C4-2B (cell line): Measurements from ENCODE around the gene IL36B.

Experiments used
- H3K27ac ChIP-seq: fragments of 450-650 bp; 2 replicates; pipeline ENCODE4 v1.5.1; 2017
- CTCF ChIP-seq: fragments of 450-650 bp; conservative IDR thresholded peaks from 2 replicates; pipeline ENCODE4 v1.5.1; 2017; ENCODE audit warnings: mild to moderate bottlenecking
- ZFX ChIP-seq: fragments of 450-650 bp; IDR thresholded peaks from 2 replicates; pipeline ENCODE4 v1.6.1; 2017

Gene IL36B

GRCh38 chr2:112996635-112997034 is 56.0 kb downstream of the IL36B start:
- no peak overlapping the region for H3K27ac ChIP-seq
- no peak for TF ChIP-seq ZFX
- no peak for TF ChIP-seq CTCF

DNA sequence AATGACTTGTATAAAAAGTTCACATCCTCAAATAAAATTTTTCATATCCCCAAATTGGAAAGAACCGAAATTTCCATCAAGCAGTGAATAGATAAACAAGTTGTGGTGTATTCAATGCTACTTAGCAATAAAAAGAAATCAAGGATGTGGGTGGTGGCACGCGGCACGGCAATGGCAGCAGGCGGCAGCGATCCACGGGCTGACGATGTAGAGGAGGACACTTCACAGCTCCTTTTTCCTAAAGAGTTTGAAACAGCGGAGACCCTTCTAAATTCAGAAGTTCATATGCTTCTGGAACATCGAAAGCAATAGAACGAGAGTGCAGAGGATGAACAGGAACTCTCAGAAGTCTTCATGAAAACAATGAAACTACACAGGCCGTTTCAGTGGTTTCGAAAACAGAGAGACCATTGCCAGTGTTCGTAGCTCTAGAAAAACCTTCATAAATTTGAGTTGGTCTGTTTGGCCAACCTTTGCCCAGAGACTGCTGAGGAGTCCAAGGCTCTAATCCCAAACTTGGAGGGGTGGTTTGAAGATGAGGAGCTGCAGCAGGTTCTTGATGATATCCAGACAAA is 57.2 kb downstream of the IL36B start:
- no peak for TF ChIP-seq CTCF
- H3K27ac ChIP-seq: no peak overlapping the region

GRCh38 chr2:112994648-112995047 is 58.0 kb downstream of the IL36B start:
- TF ChIP-seq CTCF (no peak), ZFX (no peak)
- H3K27ac ChIP-seq: no peak overlapping the region

- H3K27ac ChIP-seq: no peak overlapping the region
- TF ChIP-seq CTCF: no peak
- TF ChIP-seq ZFX: no peak
Measured at GRCh38 chr2:112993831-112994230, 58.8 kb downstream of the IL36B start.

GRCh38 chr2:112989611-112990010 is 63.1 kb downstream of the IL36B start:
- TF ChIP-seq ZFX: no peak
- TF ChIP-seq CTCF: no peak
- no peak overlapping the region for H3K27ac ChIP-seq

DNA sequence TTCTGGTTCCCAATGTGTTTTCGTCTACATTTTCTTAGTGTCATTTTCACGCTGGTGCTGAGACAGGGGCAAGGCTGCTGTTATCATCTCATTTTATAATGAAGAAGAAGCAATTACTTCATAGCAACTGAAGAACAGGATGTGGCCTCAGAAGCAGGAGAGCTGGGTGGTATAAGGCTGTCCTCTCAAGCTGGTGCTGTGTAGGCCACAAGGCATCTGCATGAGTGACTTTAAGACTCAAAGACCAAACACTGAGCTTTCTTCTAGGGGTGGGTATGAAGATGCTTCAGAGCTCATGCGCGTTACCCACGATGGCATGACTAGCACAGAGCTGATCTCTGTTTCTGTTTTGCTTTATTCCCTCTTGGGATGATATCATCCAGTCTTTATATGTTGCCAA is 67.6 kb downstream of the IL36B start:
- no peak overlapping the region for H3K27ac ChIP-seq
- TF ChIP-seq ZFX (no peak), CTCF (no peak)

DNA sequence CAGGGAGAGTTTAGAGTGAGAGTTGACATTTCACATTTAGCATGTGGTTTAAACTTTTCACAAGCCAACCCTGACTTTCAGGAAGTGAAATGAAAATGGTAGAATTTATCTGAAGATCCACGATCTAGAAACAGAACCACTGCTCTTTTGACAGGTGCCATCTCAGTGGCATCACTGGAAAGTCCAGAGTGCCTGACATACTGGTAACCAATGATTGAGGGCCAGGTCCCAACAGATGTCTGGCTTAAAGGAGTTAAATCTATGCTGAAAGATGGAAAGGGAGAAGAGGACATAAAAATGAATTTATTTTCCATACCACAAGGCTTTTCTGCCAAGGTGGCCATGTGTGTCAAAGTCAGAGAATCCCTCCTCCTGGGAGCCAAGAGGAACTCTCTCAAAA is 72.1 kb downstream of the IL36B start:
- no peak overlapping the region for H3K27ac ChIP-seq
- TF ChIP-seq CTCF: no peak
- TF ChIP-seq ZFX: no peak
